GM21737 (cell line): ENCODE results near the gene PSMA2.

Experiments used
- ATAC-seq: cut with Tn5 transposase; IDR thresholded peaks from one replicate; pipeline ENCODE4 v1.9.1; 2021; ENCODE audit warnings: mild to moderate bottlenecking, moderate library complexity; ENCODE audit not compliant: unreplicated experiment

The PSMA2 gene

GRCh38 chr7:42940985-42941847, 9.2 kb upstream of the PSMA2 start:
- no peak for ATAC-seq

- ATAC-seq = no peak
These were observed 7.7 kb upstream of the PSMA2 start for GRCh38 chr7:42939457-42940240.

GRCh38 chr7:42935861-42936260, 3.9 kb upstream of the PSMA2 start:
- ATAC-seq = no peak

- ATAC-seq = no peak
These were observed 2.3 kb upstream of the PSMA2 start for GRCh38 chr7:42934291-42934690.

GRCh38 chr7:42932811-42933591, 1.0 kb upstream of the PSMA2 start:
- ATAC-seq = no peak

GRCh38 chr7:42931447-42931833, 534 bp downstream of the PSMA2 start:
- ATAC-seq = no peak

- ATAC-seq = no peak
These were observed 1.1 kb downstream of the PSMA2 start for GRCh38 chr7:42930889-42931288.

- ATAC-seq = no peak
These were observed 2.5 kb downstream of the PSMA2 start for GRCh38 chr7:42929449-42929848.

- no peak for ATAC-seq
These were observed 3.2 kb downstream of the PSMA2 start for GRCh38 chr7:42928754-42929153.

- ATAC-seq = no peak
These were observed 5.8 kb downstream of the PSMA2 start for GRCh38 chr7:42926204-42926603.

GRCh38 chr7:42925630-42926029, 6.3 kb downstream of the PSMA2 start:
- no peak for ATAC-seq

GRCh38 chr7:42924223-42924838, 7.6 kb downstream of the PSMA2 start:
- ATAC-seq = no peak

- no peak for ATAC-seq
These were observed 9.8 kb downstream of the PSMA2 start for GRCh38 chr7:42922017-42922753.

GRCh38 chr7:42915356-42915755, 16.6 kb downstream of the PSMA2 start:
- ATAC-seq = no peak

GRCh38 chr7:42914421-42915045, 17.4 kb downstream of the PSMA2 start:
- ATAC-seq = no peak

GRCh38 chr7:42914009-42914408, 18.0 kb downstream of the PSMA2 start:
- ATAC-seq = no peak

- ATAC-seq = no peak
These were observed 18.4 kb downstream of the PSMA2 start for GRCh38 chr7:42913591-42913990.

- peak; percentile 94 for ATAC-seq
These were observed 20.2 kb downstream of the PSMA2 start, which contains the start of gene C7orf25 for GRCh38 chr7:42911454-42912447. TSS of gene C7orf25 (minus strand) at chr7:42912070. CDS start at chr7:42910900, 1,170 bp downstream.
